NCI-H146 treated with DMSO at 0.1 percent for 48 hours (cell line): Measurements from ENCODE around the gene TRPV6.

ENCODE experiments used
- DNase-seq: peaks from one replicate; lab custom pipeline; 2025; ENCODE audit not compliant: unreplicated experiment; lab: John Stamatoyannopoulos, UW

The TRPV6 gene

DNA sequence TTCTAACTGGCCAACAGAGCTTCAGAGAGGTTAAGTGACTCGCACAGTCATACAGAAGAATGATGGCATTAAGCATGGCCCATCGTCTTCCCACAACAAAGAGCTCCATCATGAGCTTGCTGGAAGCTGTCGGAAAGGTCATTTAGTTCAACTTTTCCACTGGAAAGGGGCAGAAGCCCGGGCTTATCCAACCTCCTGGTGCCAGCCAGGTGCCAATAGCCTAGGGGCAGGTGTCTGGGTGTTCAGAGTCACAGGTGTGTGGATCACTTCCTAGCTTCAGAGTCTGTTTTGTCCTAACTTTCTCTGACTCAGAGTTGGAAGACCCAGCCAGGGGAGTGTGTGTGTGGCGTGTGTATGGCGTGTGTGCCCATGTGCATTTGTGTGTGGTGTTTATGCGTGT, 1.3 kb upstream of the TRPV6 start:
- DNase-seq: no peak

DNA sequence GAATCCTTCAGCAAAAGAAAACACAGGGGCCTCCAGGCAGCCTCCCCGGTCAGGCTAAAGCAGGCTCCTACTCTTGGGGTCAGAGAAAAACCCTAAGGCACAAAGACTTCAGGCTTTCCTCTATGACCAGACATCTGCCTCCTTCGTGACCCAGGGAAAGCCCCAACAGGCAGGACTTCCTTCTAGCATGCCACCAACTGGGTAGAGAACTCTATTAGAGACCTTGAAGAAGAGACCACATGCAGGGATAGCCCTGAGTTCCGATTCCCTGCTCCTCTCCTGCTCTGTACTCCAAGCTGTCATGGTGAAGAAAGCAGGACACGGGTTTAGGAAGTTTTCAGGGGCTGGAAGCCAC, 1.3 kb downstream of the TRPV6 start:
- DNase-seq: no peak

GRCh38 chr7:142883571-142884285, 1.8 kb downstream of the TRPV6 start:
- DNase-seq: no peak

- no peak for DNase-seq
Measured at GRCh38 chr7:142883145-142883544, 2.4 kb downstream of the TRPV6 start.

GRCh38 chr7:142882338-142882678, 3.2 kb downstream of the TRPV6 start:
- peak; percentile 3 for DNase-seq

DNA sequence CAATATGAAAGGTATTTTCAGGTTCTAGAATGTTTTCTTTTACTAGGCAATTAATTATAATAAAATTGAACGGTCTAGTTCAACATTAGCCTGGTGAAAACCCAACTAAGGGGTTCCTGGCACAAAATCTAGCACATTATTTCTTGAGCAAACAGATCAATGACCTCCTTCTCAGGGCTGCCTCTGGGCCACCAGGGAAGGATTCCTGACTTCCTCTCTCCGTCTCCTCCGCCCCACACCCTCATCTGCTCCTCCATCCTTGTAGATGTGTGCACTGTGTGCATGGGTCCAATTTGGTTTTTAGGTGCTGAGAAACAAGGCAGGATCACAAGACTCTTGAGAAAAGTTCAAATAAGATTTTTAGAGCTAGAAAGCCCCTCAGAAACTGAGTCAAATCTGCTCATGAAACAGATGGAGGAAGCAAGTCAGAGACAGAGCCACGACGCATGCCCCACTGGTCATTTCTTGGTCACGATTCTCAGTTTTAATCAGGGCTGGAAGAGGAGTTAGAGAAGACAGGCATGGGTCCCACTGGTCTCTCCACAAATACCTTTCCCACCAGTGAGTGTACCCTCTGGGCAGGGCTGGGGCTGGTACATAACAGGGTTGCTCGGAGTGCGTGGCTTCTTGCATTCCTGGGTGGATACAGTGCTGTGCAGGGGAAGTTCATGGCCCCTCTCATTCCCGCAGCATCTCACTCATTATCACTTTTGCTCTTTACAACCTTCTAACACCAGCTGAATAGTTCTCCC, 3.8 kb downstream of the TRPV6 start:
- no peak for DNase-seq

GRCh38 chr7:142880876-142881505, 4.6 kb downstream of the TRPV6 start:
- DNase-seq: no peak

DNA sequence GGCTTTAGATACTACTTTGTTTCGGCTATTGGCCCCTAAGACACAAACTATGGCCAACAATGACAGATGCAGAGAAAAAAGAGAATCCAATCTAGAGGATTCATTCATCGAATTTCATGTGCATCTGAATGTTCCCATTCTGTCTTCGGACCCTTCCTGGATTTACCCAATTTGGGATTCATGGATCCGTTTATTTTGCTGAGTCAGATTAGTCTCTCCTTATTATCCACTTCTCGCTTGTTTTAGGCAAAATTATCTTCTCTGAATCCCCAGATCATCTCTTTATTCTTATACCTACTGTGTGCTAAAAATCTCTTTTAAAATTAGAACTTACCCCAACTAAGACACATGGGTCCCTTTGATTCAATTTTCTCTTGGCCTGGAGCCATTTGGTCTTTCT, 6.5 kb downstream of the TRPV6 start:
- no peak for DNase-seq

DNA sequence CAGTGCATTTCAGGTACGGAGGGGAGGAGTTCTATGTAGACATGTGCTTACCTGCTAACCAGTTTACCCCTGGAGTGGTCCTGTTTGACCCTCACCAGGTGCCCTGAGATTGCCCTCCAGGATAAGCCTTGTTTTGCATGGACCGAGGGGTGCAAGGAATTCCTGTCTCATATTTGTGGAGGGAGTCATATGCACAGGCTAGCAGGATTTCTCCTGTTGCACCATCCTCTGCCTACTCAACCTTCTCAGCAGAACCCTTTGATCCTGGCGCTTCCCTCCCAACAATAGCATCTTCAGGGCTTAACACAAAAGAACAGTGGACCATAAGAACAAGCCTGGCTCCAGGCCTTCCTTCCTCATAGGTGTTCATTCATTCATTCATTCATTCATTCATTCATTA, 7.2 kb downstream of the TRPV6 start:
- DNase-seq: no peak

DNA sequence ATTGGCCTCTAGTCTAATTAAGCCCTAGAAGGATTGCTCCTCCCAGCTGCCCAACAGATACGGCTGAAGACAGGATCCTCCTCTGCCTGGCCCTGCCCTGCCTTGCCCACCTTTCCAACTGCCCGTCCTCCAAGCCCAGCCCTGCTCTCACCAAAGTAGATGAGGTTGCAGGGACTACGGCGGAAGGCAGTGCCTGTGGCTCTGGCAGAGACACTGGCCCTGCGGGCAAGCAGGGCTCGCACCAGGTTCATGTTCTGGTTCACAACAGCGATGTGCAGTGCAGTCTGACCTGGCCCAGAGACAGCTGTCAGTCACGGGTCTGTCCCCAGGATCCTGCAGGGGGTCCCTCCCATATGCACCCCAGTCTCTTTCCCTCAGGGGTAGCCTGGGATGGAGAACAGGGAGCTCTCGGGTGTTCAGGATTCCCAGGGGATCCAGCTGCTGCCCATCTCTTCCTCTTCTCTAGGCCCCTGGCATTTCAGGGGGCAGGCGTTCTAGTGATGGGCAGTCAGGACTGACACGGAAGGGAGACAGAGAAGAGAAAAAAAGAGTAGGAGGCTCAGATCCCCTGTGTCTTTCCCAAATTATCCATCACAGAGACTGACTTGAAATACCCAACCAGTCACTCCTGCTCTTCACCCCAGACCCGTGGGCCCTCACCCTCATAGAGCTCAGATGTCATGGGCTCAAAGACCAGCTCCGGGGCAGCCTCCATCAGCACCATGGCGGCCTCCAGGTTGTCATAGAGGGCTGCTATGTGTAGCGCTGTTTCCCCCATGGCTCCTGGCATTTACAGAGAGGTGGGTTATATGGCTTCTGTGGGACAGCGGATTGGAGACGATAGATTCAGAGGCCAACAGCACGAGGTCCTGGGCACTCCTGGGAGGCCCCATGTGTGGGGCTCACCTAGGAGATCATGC, 8.3 kb downstream of the TRPV6 start:
- no peak for DNase-seq

- no peak for DNase-seq
Measured at GRCh38 chr7:142876236-142876960, 9.1 kb downstream of the TRPV6 start.

DNA sequence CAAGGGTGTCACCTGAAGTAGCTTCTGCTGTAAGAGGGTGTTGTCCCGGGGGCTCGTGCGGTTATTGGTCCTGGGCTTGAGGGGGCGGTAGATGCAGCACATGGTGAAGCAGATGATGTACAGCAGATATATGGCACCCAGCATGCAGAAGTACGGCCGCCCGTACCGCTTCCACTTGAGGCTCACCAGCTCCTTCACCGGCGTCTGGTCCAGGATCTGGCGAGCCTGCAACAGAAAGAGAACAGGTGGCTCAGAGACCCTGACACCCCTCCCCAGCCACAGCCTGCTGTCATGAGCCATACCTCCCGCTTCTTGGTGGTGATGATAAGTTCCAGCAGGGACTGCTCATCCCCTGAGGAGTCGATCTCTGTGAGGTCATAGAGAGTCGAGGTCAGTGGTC, 10.1 kb downstream of the TRPV6 start:
- DNase-seq: no peak

- no peak for DNase-seq
Measured at GRCh38 chr7:142874837-142875236, 10.7 kb downstream of the TRPV6 start.

DNA sequence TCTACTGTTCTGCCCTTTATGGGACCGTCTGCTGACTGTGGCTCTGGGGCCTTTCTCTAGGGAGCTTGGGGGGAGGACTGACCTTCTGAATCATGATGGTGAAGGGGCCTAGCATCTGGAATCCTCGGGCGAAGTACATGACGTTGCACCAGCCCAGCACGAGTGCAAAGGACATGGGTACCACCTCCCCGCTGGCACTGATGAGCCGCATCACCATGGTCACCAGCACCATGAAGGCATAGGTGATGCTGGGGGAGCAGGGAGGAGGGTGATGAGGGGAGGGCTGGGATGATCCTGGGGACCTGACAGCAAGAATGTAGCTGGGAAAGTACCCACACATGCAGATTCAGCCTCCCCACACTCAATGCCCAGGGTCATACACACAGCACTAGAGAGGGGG, 11.1 kb downstream of the TRPV6 start:
- DNase-seq: no peak

DNA sequence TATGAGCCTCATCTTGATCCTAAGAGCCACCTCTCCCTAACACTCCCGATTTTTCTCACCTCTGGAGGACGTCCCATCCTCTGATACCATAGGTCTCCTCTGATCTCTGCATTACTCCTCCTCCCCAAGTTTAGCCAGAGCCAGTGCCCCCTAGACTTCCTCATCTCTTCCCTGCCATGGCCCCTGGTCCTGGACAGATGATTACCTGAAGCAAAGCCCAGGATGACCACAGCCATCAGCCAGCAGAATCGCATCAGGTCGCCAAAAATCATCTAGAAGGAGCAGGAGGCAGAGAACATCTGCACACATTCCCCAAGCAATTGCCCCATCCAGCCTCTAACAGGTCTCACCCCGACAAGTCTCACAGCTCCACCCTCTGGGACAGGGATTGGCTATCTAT, 11.7 kb downstream of the TRPV6 start:
- no peak for DNase-seq

DNA sequence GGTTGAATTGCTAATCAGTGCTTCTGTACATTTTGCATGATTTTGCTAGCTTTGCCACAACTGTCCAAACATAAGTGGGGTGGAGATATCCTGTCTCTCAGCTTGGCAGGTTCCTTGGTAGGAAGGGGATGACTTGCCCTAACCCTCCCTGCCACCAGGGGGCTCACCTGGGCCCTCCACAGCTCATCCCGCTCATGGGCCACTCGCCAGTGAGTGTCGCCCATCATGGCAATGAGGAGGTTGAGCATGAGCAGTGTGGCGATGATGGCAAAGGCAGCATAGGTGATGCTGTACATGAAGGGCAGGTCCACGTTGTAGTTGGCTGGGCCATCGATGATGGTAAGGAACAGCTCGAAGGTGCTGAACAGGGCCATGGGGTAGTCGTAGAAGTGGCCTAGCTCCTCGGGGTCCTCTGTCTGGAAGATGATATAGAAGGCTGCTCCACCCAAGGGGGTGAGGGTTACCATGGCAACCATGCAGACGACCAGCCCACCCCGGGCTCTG, 12.2 kb downstream of the TRPV6 start:
- no peak for DNase-seq

- DNase-seq: no peak
Measured at GRCh38 chr7:142872106-142872675, 13.4 kb downstream of the TRPV6 start.

DNA sequence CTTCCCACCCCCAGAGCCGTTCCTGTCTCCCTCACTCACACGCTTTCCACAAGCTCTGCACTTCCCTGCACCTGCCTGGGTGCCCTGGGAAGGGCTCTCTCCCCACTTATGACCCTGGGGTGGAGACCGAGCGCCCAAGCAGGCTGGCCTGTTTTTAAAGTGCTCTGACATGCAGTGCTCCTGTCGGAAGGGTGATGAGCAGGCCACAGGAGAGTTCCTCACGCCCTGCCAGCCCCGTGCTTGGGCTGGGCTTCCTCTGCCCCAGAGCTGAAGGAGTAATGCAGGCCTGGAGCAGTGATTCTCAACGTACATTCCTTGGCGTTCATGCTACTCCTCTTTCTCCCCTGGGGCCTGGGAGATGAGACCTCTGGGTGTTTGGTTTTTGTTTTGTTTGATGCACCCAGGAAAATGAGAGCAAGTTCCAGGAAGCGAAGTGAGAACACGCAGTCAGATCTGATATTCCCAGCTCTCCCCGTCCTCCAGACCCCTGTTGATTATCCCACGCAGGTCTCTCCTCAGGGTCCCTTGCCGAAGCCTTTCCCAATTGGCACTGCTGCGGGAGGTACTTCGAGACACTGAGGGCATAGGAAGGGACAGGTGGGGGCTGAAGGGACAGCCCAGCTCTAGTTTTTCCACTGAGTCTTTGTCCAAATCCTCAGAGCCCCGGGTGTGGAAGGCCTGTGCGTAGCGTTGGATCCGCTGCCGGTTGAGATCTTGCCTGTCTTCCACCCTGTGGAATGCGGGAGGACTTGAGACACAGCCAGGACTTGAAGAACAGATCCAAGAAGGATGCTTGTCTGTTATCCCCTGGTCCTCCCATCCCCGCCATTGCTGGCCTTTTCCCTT, 14.1 kb downstream of the TRPV6 start:
- DNase-seq: no peak

DNA sequence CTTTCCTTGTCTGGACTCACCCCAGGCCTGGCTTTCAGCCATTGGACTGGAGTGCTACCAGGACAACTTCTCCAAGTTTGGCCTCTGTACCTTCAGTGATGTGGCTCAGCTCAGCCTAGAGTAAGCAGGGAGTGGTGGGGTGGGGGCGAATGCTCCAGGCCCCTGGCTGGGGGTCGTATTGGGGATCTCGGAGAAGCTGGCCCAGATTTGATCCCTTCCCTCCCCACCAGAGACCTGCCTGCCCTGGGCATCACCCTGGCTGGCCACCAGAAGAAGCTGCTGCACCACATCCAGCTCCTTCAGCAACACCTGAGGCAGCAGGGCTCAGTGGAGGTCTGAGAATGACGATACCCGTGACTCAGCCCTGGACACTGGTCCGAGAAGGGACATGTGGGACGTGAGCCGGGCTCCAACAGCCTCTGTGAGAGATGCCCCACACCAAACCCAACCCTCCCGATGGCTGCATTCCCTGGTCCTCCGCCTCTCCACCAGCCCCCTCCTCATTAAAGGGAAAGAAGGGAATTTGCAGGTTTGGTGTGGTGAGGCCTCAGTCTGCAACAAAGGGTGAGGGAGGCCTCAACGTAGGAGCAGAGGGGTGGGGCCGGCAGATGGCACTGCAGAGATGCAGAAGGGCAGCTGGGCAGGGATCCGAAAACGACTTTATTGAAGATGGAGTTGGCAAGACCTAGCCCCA, 14.8 kb downstream of the TRPV6 start:
- DNase-seq: no peak
